Fibroblast of skin of left quadriceps (primary cell): ENCODE results near the gene PIEZO2.
"Not testable (repeated sequence)": the region's sequence is repeated elsewhere in the genome, so short reads cannot be mapped to it uniquely, and the experiment has no call there.

Experiments
- DNase-seq, 2 experiments: peaks; one replicate each; pipeline ENCODE4 v3.0.0-alpha.2; 2013; ENCODE audit warnings: low read depth in 2 of 2

Gene PIEZO2

DNA sequence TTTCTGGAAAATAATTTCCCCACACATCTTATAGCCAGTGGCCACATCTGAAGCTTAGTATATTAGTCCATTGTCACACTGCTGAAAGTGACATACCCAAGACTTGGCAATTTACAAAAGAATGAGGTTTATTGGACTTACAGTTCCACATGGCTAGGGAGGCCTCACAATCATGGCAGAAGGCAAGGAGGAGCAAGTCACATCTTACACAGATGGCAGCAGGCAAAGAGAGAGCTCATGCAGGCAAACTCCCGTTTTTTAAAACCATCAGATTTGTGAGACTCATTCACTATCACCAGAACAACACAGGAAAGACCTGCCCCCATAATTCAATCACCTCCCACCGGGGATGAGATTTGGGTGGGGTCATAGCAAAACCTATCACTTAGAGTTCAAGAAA, 303.3 kb downstream of the PIEZO2 start:
- DNase-seq = not testable (repeated sequence)

DNA sequence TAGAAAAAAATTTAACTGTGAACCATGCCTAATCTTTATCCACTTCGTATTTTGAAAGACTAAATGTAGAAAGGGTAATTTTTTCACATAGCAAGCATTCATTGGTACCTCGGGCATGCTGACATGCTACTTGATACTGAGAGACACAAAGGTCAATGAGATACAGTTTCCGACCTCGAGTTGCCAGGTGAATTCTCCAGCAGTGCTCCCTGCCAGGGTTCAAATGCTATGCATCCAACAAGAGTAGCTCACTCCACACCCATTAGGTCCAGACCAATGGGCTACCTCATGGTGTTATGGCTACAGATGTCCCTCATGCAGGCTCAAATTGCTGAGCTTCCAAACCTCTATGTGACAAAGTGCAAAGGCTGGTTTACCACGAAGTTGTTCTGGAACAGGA, 305.8 kb downstream of the PIEZO2 start:
- no peak for DNase-seq

DNA sequence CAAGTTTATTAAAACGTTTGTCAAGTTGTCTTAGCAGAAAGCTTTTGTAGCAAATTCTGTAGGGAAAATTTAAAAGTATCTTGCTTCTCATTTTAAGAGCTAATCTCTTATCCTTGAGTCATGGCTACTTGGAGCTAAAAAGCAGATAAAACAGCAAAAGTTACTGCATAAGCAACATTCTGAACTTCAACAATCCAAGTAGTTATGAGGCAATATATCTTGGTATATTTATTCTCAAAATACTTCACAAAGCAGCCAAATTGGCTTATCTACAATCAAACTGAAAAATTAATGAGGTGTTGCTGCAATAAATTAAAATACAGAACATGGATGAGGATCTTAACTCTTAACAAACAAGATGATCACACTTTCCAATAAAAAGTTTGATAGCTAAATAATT, 306.5 kb downstream of the PIEZO2 start:
- no peak for DNase-seq

- no peak for DNase-seq
These were observed 307.0 kb downstream of the PIEZO2 start for GRCh38 chr18:10842371-10842770.

- DNase-seq = peak; percentile 76 to 77
These were observed 308.2 kb downstream of the PIEZO2 start for GRCh38 chr18:10841203-10841602.

DNA sequence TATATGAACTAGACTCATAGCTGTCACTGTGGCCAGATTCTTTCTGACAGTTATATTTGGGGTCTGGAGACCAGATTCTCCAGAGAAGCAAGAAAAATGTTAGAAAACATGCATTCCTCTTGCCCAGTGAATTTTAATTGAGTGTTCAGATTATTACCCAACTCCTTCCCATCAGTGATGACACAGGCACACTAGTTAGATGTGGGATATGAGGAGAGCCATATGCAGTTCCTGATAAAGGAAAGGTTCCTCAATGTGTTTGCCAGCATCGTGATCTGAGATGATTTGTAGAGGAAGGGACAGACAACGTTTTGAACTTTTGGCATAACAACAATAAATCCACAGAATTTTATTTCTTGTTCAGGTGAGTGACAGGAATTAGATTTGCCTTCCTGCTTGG, 308.6 kb downstream of the PIEZO2 start:
- DNase-seq = peak; percentile 60 to 63

DNA sequence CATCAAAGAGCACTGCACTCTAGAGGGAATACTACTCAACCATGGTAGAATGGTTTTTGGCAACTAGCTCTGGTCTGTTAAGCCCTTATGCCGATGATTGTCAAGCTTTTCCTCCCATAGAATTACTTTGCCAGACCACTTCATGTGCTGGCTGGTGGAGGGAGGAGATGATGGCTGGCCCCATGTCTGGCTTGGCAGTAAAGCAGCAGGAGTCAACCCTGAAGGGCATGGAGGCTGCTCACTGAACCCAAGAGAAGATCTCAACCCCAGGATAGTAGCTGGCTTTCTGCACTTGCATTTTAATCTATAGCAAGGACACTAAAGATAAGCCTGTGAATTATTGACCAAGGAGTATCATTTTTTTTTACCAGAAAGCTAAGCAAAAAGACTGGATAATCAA, 309.9 kb downstream of the PIEZO2 start:
- no peak for DNase-seq

- DNase-seq = peak; percentile 39 to 48
These were observed 310.8 kb downstream of the PIEZO2 start for GRCh38 chr18:10838553-10838952.

- no peak for DNase-seq
These were observed 315.1 kb downstream of the PIEZO2 start for GRCh38 chr18:10834128-10834815.

DNA sequence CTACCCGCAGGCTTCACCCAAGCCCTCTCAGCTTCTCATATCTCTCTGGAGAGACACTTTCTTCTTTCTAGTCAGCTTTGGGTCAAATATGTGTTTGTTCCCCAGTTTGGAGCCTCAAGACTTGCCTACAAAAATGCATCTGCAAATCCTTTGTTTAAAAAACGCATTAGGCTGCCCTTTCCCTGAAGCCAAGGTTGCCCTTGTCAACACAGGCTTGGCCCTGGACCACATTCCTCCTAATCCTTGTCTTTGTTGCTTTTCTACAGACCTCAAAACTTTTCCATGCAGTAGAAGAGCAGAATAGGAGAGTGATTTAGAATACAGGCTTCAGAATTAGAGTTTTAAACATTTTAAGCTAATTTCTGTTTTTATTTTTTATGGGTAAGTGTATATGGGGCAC, 315.7 kb downstream of the PIEZO2 start:
- DNase-seq = no peak

GRCh38 chr18:10826400-10826799, 323.0 kb downstream of the PIEZO2 start:
- no peak for DNase-seq

- DNase-seq = no peak
These were observed 326.9 kb downstream of the PIEZO2 start for GRCh38 chr18:10822456-10822855.

DNA sequence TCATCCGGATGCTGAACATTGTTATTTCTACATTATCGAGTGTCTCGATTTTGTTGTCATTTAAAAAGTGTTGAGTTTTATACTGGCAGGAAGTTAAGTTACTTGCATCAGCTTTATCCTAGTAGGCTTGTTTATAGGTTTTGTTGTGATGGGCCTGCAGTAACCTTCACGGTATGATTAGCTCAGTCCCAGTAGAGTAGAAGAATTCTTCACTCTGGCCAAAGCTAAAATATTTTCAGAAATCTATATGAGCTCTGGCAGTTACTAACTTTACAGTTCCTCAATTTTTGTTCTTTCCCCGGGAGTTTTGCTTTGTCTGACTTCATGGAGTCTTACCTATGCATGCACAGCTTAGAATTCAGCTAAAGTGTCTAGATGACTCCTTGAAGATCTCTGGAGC, 328.7 kb downstream of the PIEZO2 start:
- DNase-seq = no peak

DNA sequence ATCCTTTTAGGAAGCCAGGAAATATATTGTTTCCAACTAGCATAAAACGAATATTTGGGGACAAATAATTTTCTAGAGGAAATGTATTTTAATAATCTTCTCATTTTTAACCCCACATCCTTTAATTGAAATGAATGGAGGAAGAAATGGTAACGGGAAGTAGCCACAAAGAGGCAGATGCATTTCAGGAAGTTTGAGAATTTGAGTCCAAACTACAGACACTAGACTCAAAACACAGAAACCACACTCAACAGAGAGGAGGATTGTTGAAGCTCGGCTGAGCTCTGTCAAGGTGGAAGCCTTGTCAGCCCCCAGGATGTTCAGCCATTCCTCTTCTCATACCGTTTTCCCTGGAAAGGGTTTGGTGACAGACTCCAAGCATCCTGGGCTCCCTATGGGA, 335.0 kb downstream of the PIEZO2 start:
- no peak for DNase-seq

GRCh38 chr18:10805587-10806118, 343.7 kb downstream of the PIEZO2 start:
- no peak for DNase-seq

DNA sequence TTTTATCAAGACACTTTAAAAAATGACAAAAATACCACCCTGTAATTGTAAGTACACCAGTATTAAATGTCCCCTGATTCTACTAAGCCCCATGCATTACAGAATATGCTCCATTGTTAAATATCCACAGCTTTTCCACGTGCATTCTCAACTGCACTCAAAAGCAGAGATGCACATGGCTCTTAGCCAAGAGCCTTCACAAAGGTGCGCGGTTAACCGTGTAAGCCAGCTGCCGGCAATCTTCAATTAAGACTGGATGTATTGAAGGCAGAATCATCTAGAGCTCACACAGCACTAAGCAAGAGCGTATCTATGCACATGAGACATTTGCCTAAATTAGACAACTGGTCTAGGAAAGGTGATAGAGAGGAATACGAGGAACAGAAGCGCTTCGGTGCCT, 345.2 kb downstream of the PIEZO2 start:
- no peak for DNase-seq

DNA sequence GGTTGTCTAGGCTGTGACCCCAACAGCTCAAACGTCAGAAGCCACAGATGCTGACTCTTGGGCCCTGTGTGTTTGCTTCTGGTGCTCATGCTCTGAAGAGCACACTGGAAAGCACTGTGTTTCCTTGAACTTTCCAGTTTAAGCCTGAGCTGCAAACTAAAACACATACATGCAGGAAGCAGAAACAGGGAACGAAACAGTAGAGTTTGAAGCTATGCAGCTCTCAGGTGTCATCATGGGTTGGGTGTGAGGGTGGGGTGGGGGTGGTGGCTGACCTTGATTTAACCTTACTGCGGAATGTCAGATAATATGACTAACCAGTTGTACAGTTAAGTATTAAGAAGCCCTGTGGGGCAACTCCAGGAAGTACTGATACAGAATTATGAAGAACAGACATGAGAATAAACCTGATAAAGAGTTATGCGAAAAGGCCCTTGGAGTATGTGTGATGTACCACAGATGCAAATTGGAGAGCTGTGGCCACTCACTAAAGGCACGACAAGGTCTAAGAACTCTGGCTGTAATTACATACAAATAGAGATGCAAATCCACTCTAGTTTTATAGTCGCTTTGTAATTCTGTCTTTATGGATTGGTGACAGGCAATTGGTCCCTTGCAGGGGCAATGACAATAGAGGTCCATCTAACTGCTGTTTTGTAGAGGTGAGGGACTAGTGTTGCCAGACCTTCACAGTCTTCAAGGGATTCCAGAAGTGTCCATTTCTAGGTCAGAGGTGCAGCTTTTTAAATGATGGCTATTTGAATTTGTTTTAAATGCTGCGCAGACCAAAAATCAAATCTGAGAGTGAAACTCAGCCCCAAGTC, 350.4 kb downstream of the PIEZO2 start:
- DNase-seq = peak in 1 of 2 experiments; percentile 10

DNA sequence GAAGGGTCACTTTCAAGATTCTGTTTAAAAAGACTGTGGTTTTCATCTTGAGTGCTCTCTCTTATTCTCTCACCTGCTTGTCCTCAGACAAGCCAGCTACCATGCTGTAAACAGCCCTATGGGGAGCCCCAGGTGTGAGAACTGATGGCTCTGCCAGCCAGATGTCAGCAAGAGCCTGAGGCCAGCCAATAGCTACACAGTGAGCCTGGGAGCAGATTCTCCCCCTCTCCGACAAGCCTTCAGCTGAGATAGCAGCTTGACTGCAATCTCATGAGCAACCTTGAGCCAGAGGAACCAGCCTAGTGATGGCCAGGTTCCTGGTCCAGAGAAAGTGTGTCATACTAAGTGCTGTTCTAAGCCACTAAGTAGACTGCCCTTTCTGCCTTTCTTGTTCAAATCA, 351.5 kb downstream of the PIEZO2 start:
- no peak for DNase-seq

DNA sequence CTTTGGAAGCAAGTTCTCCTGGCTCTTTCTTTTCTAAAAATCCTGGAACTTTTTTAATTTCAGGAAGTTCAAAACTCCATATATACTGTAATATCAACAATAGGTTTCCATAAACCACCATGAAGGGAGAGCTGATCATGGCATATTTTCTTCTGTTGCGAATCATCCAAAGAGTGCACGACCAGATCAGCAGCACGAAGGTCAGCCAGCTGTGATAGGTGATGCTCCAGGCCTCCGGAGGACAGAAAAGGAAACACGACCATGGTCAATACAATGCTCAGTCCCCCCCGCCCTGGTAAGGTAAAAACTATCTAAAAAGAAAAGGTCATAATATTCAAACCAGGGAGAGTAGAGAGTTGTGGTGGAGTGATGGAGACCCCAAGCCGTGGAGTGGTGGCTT, 354.6 kb downstream of the PIEZO2 start:
- DNase-seq = no peak

DNA sequence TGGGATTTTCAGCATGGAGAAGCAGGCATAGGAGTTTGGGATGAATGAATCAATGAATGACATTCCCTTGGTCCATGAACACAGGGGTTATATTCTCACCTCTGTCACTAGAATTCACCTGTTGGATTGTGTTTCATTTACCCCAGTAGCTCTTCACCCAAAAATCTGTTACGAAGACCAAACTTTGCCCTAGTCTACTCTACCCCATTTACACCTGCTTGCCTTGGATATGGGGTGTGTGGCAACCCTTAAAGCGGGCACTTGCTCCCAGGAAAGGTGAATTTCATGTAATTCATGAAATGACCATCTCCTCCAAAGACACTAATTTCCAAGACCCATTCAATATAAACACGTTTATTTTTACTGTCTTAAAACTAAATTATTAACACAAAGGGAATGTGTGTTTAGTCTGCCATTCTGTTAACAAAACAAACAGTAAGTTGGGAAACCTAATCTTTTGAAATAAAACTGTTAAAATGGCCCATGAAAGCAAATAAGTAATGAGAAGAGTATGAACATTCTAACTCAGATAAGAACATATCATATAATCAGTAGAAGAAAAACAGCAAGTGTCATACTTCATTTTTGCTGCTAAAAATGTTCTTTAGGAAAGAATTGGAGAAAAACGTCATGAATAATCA, 355.5 kb downstream of the PIEZO2 start:
- no peak for DNase-seq

GRCh38 chr18:10792181-10792580, 357.2 kb downstream of the PIEZO2 start:
- DNase-seq = peak in 1 of 2 experiments; percentile 4

GRCh38 chr18:10791169-10791831, 358.1 kb downstream of the PIEZO2 start:
- DNase-seq = no peak
